ENCODE results near the gene USP21.
A peak's percentile ranks its signal among the peaks of the same experiment; 100 is the strongest.

USP21 gene

GRCh38 chr1:161117759-161118581 is 41.3 kb upstream of the USP21 start, which contains the start of the genes NIT1 and PFDN2:
TSS of gene NIT1 (plus strand) at chr1:161118105. CDS start at chr1:161118177, 72 bp downstream.
TSS of gene PFDN2 (minus strand) at chr1:161118037. CDS start at chr1:161118026, 11 bp downstream.
- no peak for TF ChIP-seq ZFP30 (CRISPR knock-in tag; IDR thresholded peaks at IDR 0.05)
- TF ChIP-seq TSHZ2 (CRISPR knock-in tag; IDR thresholded peaks at IDR 0.05): no peak
- no peak for TF ChIP-seq ZNF70 (CRISPR knock-in tag; IDR thresholded peaks at IDR 0.05)
- TF ChIP-seq PATZ1 (CRISPR knock-in tag; IDR thresholded peaks at IDR 0.05; ENCODE audit: borderline replicate concordance): no peak
- TF ChIP-seq RARB (CRISPR knock-in tag; IDR thresholded peaks at IDR 0.05): no peak
- no peak for TF ChIP-seq PPARA (CRISPR knock-in tag; IDR thresholded peaks at IDR 0.05; ENCODE audit: borderline replicate concordance)
- TF ChIP-seq, protein P1, sequence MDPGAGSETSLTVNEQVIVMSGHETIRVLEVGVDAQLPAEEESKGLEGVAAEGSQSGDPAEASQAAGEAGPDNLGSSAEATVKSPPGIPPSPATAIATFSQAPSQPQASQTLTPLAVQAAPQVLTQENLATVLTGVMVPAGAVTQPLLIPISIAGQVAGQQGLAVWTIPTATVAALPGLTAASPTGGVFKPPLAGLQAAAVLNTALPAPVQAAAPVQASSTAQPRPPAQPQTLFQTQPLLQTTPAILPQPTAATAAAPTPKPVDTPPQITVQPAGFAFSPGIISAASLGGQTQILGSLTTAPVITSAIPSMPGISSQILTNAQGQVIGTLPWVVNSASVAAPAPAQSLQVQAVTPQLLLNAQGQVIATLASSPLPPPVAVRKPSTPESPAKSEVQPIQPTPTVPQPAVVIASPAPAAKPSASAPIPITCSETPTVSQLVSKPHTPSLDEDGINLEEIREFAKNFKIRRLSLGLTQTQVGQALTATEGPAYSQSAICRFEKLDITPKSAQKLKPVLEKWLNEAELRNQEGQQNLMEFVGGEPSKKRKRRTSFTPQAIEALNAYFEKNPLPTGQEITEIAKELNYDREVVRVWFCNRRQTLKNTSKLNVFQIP (CRISPR knock-in tag; IDR thresholded peaks at IDR 0.05; ENCODE audit: borderline replicate concordance, low read depth): peak; percentile 36; the same call in 1 of the 2 replicates
- no peak for TF ChIP-seq ZNF8 (CRISPR knock-in tag; IDR thresholded peaks at IDR 0.05)
- ATAC-seq: peak; percentile 90

DNA sequence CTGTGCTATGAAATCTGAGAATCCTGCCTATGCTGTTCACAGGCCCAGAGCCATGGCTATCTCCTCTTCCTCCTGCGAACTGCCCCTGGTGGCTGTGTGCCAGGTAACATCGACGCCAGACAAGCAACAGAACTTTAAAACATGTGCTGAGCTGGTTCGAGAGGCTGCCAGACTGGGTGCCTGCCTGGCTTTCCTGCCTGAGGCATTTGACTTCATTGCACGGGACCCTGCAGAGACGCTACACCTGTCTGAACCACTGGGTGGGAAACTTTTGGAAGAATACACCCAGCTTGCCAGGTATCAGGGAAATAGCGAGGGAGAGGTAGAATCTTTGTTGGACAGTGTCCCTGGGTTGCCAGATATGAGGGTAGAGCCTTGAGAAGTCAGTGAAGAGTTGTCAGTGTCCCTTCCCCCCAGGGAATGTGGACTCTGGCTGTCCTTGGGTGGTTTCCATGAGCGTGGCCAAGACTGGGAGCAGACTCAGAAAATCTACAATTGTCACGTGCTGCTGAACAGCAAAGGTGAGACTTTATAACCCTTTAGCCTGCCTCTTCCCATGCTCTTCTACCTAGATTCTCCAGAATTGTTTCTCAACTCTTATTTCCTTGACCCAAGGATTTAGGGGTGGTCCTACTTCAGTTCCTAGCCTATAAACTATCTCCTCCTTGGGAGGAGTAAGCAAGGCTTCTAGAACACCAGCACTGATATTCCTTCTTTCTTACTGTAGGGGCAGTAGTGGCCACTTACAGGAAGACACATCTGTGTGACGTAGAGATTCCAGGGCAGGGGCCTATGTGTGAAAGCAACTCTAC is 40.0 kb upstream of the USP21 start:
- peak; percentile 73 for ATAC-seq

DNA sequence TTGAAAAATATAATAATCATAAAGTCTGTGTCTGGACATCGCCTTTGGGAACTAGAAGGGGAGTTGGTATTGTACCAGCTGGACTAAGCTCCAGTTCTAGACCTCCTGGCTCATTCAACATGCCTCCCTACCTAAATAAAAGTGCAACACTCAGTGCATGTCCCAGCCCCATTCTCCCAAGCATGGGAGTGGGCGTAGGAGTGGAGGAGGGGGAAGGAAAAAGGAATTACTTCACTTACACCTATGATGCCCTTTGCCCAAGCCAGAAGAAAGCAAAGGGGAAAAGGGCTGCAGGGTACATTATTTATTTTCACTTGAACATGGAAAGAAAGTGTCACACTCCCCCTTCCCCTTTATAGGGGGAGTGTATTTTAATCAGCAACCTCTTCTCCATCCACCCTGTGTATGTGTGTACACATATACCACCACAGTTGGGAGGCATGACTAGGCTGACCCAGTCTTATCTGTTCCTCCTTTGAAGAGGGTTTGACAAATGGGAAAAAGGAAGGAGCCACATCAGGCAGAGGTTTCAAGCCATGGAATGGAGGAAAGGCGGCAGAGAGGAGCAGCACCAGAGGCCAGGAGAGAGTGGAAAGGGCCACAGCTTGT is 38.2 kb upstream of the USP21 start:
- TF ChIP-seq TCF4 (CRISPR knock-in tag; IDR thresholded peaks at IDR 0.05; ENCODE audit: borderline replicate concordance): no peak
- no peak for TF ChIP-seq SNAI2 (CRISPR knock-in tag; IDR thresholded peaks at IDR 0.05)
- no peak for TF ChIP-seq OSR1 (CRISPR knock-in tag; IDR thresholded peaks at IDR 0.05)
- TF ChIP-seq ARNTL (CRISPR knock-in tag; IDR thresholded peaks at IDR 0.05; ENCODE audit: borderline replicate concordance, low read depth): no peak
- no peak for TF ChIP-seq ISL1 (CRISPR knock-in tag; IDR thresholded peaks at IDR 0.05)
- no peak for TF ChIP-seq TOX (CRISPR knock-in tag; IDR thresholded peaks at IDR 0.05; ENCODE audit: borderline replicate concordance)
- ATAC-seq: no peak

More for the DNA sequence above, 40.0 kb upstream of the USP21 start:
- TF ChIP-seq ZNF565 (CRISPR knock-in tag; conservative IDR thresholded peaks at IDR 0.05; ENCODE audit: low read depth) (no peak), GLIS3 (CRISPR knock-in tag; IDR thresholded peaks at IDR 0.05) (0 out of 2 replicates have a peak, but pooled peaks have one; percentile 4)

DNA sequence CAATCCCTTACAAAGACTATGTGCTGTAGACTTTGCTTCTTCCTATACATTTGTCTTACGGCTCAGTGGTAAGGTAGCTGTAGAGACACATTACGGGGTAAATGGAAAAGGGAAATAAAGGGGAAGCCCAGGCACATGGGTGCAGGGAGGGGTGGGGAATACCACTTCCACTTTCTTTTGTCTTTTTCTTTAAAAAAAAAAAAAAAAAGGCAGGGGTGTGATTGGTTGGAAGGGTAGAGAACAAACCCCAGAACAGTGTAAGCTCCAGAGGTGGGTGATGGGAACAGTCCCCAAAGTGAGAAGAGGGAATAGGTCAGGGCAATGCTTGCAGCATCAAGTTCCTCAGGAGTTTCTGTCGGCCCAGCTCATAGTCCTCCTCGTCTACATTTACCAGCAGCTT is 37.5 kb upstream of the USP21 start:
- no peak for TF ChIP-seq ZFP3 (CRISPR knock-in tag; IDR thresholded peaks at IDR 0.05)
- no peak for TF ChIP-seq ESRRG (CRISPR knock-in tag; IDR thresholded peaks at IDR 0.05)
- TF ChIP-seq PATZ1 (CRISPR knock-in tag; IDR thresholded peaks at IDR 0.05; ENCODE audit: borderline replicate concordance): no peak
- TF ChIP-seq GLIS3 (CRISPR knock-in tag; IDR thresholded peaks at IDR 0.05): no peak
- no peak for ATAC-seq
